GM12865 (cell line): ENCODE measurements around the gene B4GALT6.

Source experiments
- DNase-seq: peaks from one replicate; pipeline ENCODE4 v3.0.0; 2010; ENCODE audit warnings: low read depth
- H3K4me3 ChIP-seq: 2 replicates; pipeline ENCODE4 v1.5.1; 2011; ENCODE audit warnings: mild to moderate bottlenecking, low read depth, low read length, control low read depth
- CTCF ChIP-seq: IDR thresholded peaks from 2 replicates; pipeline ENCODE4 v1.5.1; 2011; ENCODE audit warnings: low read length, control low read depth, low read depth, inconsistent platforms; ENCODE audit not compliant: insufficient read depth; ENCODE audit errors: missing control alignments

The B4GALT6 gene

GRCh38 chr18:31603315-31603714 lies 81.1 kb downstream of the B4GALT6 start:
- TF ChIP-seq CTCF: no peak
- DNase-seq: no peak
- no peak overlapping the region for H3K4me3 ChIP-seq

GRCh38 chr18:31598021-31598805 lies 86.2 kb downstream of the B4GALT6 start:
- no peak for TF ChIP-seq CTCF
- no peak for DNase-seq
- no peak overlapping the region for H3K4me3 ChIP-seq

- no peak for DNase-seq
- H3K4me3 ChIP-seq: no peak overlapping the region
- TF ChIP-seq CTCF: no peak
These were observed 88.1 kb downstream of the B4GALT6 start for GRCh38 chr18:31596081-31596872.

GRCh38 chr18:31595121-31595771 lies 89.1 kb downstream of the B4GALT6 start:
- TF ChIP-seq CTCF: no peak

GRCh38 chr18:31592506-31593157 lies 91.7 kb downstream of the B4GALT6 start:
- DNase-seq: no peak
- no peak overlapping the region for H3K4me3 ChIP-seq
- no peak for TF ChIP-seq CTCF

More at GRCh38 chr18:31595121-31595771, 89.1 kb downstream of the B4GALT6 start:
- no peak overlapping the region for H3K4me3 ChIP-seq
- no peak for DNase-seq

GRCh38 chr18:31591628-31592027 lies 92.8 kb downstream of the B4GALT6 start, which contains the start of gene TTR:
Gene TTR, plus strand, starts transcription at chr18:31591877. Its CDS starts 26 bp downstream, at chr18:31591903.
- TF ChIP-seq CTCF: no peak
- H3K4me3 ChIP-seq: no peak within 1 kb of the TSS
- DNase-seq: no peak
